ENCODE measurements around the gene PSD2. TPM values are rescaled to one million over a fixed set of nuclear protein-coding genes. Genes with fewer than 3 reads are reported as not detected.

The PSD2 gene
- total RNA-seq, 1 donor from 2014 or later: not detected

GRCh38 chr5:139872851-139873794 lies 77.5 kb downstream of the PSD2 start:
- no peak for DNase-seq (ENCODE audit: low spot score)

DNA sequence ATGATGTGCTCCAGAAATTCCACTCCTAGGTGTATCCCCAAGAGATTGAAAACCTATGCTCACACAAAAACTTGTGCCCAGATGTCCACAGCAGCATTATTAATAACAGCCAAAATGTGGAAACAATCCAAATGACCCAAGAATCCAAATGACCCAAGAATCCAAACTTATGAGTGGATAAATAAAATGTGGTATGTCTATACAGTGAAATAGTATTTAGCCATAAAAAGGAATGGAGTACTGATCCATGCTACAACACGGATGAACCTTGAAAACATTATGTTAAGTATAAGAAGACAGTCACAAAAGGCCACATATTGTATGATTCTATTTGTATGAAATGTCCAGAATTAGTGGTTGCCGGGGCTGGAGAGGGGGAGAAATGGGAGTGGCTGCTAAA lies 80.3 kb downstream of the PSD2 start:
- DNase-seq (ENCODE audit: low spot score): no peak

- DNase-seq (ENCODE audit: low spot score): no peak
Measured at GRCh38 chr5:139877129-139877597, 81.6 kb downstream of the PSD2 start.

DNA sequence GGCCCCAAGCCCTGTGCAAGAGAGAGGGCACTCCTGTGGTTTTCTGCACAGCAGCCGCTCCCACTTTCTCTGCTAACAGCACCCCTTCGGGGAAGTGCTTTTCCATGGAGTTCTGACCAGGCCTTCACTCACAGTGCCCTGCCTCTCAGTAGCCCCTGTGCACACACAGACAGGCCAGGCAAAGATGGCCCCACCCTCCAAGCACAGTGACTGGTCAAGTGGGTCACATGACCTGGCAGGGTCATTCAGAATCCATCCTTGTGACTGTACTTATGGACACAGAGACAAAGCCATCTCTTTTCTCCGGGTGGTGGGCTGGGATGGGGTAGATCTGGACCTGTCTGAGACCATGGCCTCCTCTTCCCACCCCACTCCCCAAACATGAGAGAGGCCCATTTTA lies 82.5 kb downstream of the PSD2 start:
- no peak for DNase-seq (ENCODE audit: low spot score)

DNA sequence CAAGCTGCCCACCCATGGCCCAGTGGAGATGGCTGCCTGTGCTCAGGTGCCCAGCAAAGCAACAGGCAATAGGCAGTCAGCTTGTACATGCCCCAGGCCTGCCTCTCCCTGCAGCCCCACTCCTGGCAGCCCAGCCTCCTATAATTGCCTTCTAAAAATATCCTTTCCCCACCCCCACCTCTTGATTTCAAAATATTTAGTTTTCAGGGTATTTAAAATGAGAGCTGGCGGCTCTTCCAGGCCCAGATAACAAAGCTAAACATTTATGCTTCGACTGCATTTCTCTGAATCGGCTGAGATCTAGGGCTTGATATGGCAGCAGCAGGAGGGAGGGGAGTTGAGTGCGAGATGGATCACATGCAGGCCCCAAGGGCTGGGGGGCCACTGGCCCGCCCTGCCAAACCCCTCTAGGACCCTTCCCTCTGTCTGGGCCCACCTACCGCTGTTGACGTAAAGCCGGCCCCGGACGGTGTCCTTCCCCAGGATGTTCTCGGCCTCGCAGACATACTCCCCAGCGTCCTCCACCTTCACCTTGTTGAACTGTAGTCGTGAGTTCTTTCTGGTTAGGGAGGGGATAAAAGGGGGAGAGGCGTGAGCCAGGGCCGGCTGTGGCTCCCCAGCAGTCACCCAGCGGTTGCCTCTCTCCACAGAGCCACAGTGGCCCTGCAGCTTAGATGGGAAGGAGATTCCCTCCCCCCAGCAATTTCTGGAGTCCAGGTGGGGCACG lies 85.0 kb downstream of the PSD2 start:
- no peak for DNase-seq (ENCODE audit: low spot score)

DNA sequence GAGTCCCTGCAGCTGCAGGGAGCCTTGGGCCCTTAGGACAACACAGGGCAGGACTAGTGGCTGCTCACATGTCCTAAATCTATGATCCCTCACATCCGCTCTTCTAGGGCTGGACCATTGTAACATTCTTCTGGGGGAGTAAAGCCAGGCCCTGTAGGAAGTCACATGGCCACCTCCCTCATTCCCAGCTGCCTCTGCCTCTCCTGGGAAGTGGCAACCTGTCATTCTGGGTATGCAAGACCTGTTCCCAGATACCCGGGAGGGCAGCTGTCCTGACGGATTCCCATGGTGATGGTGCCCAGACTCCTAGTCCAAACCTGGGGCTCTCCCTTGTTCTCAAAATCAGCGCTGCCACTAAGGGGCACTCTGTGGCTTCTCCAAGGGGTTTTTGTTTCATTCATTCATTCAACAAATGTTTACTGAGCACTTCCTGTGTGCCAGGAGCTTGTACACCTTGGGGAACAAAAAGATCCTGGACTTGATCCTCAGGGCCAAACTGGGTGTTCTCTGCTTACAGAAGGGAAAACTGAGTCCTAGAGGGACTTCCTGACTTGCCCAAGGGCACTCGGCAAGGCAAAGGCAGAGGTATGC lies 85.6 kb downstream of the PSD2 start:
- DNase-seq (ENCODE audit: low spot score): no peak

- DNase-seq (ENCODE audit: low spot score): no peak
Measured at GRCh38 chr5:139882316-139882715, 86.7 kb downstream of the PSD2 start.

- DNase-seq (ENCODE audit: low spot score): no peak
Measured at GRCh38 chr5:139882961-139883539, 87.4 kb downstream of the PSD2 start.

DNA sequence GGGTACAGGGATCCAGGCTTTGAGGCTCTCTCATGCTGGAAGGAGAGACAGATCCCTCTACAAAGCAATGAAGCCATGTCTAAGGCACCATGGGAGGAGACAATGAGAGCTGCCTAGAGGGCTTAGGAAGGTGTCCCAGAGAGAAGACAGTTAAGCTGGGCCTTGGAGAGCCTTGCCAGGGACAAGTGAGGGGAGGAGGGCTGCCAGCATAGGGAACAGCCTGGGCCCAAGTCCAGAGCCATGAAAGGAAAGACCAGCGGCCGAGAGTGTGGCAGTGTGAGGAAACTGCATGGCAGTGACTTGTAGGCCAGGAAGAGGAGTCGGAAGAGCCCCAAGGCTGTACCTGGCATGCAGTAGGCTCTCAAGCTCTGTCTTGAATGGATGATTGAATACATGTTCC lies 88.5 kb downstream of the PSD2 start:
- no peak for DNase-seq (ENCODE audit: low spot score)

- no peak for DNase-seq (ENCODE audit: low spot score)
Measured at GRCh38 chr5:139884734-139885133, 89.1 kb downstream of the PSD2 start.

DNA sequence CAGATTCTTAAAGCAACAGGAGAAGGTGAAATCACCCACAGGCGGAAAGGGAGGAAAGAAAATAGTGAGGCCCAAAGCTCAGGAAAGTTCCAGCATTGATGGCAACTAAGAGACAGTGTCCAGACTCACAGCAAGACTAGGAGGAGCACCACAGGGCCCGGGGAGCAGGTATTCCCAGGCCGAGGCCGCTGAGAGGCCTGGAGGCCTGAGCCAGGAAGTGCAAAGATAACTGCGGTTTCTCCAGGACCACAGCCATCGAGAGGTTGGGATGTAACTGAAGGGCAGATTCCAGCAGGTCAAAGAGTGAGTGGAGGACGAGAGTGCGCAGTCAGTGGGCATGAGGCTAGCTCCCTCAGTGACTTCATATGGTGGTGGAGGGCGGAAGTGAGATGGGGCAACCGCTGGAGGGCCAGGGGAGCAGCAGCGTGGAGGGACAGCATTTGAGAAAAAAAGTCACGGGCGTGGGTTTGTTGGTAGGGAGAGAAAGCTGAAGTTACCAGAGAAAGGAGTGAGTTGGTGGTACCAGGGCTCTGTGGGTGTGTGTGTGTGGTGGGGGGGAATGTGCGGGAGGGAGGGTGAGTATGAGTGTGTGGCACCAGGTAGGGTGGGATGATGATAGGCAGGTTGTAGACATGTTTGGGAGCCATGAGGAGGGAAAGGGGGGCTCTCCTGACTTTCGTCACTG lies 89.7 kb downstream of the PSD2 start:
- DNase-seq (ENCODE audit: low spot score): no peak

DNA sequence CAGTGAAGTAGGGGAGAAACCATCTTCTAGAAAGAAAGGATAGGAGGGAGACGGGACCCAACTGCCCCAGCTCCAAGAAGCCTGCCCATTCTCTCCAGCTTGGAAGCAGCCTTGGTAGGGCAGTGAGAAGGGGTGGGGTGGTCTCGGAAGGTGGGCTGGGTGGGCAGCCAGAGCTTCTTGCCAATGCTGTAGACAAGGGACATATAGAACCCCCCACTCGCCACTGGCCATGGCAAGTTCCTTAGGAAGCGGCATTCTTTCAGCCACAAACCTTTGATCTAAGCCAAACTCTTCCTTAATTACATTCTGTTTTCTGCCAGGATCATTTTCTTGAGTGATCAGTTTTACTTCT lies 90.2 kb downstream of the PSD2 start:
- DNase-seq (ENCODE audit: low spot score): no peak

DNA sequence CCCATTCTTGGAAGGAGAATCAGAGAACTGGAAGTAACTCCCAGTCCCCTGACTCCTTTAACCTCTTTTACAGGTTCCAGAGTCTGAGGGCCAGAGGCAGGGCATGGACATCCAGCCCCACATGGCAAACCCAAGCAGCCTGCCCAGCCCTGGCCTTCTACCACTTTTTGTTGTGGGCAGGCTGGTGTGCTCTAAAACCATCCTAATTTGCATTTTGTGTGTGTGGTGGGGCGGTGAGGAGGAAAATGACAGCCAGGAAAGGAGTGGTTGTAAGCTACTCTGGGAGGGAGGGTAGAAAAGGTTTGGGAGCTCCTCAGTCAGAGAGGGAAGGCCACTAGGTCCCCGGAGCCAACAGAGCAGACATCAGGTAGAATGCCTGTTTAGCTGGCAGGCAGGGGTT lies 90.6 kb downstream of the PSD2 start:
- DNase-seq (ENCODE audit: low spot score): no peak

- no peak for DNase-seq (ENCODE audit: low spot score)
Measured at GRCh38 chr5:139888370-139888769, 92.8 kb downstream of the PSD2 start.

- DNase-seq (ENCODE audit: low spot score): no peak
Measured at GRCh38 chr5:139889410-139889809, 93.8 kb downstream of the PSD2 start.

- DNase-seq (ENCODE audit: low spot score): no peak
Measured at GRCh38 chr5:139893873-139894272, 98.3 kb downstream of the PSD2 start.

Other genes with a start within 250 kb of the PSD2 start
- 111 TPM for gene UBE2D2, start 234.5 kb upstream of the PSD2 start, total RNA-seq
- gene CXXC5, start 147.5 kb upstream of the PSD2 start, total RNA-seq: 33.0 TPM
- 5.7 TPM for gene NRG2, start 247.5 kb downstream of the PSD2 start, total RNA-seq

Data from mesenteric fat pad (tissue), 1 donor.